ENCODE measurements around the gene NECTIN1.

The NECTIN1 gene

GRCh38 chr11:119745112-119745511 is 16.1 kb upstream of the NECTIN1 start:
- H3K27me3 ChIP-seq (ENCODE audit: control insufficient read depth in 5 of 5, insufficient read depth in 4 of 5, low read length in 5 of 5), result peaks cover 30 to 56% (median 48%) of the 10 kb centered on the region in 5 donors

GRCh38 chr11:119744577-119744976 is 15.6 kb upstream of the NECTIN1 start:
- Histone ChIP-seq H3K9me3 (ENCODE audit: control insufficient read depth in 5 of 5, low read length in 5 of 5) (no peaks in the 10 kb centered on the region), H3K4me1 (ENCODE audit: control insufficient read depth in 5 of 5, insufficient read depth in 5 of 5, low read length in 5 of 5) (peaks cover 0 to 11% (median 5%) of the 10 kb centered on the region in 5 donors), H3K9ac (ENCODE audit: low read length in 5 of 5) (no peak overlapping the region), H3K36me3 (ENCODE audit: control insufficient read depth in 5 of 5, insufficient read depth in 5 of 5, low read length in 5 of 5) (no peaks in the 10 kb centered on the region), H3K27me3 (ENCODE audit: control insufficient read depth in 5 of 5, insufficient read depth in 4 of 5, low read length in 5 of 5) (peaks cover 27 to 55% (median 47%) of the 10 kb centered on the region in 5 donors), H3K27ac (ENCODE audit: low read depth, low read length) (no peak overlapping the region), H3K4me3 (ENCODE audit: low read depth in 1 of 5, low read length in 5 of 5) (no peak overlapping the region)

More at GRCh38 chr11:119745112-119745511, 16.1 kb upstream of the NECTIN1 start:
- H3K4me1 ChIP-seq (ENCODE audit: control insufficient read depth in 5 of 5, insufficient read depth in 5 of 5, low read length in 5 of 5), result peaks cover 0 to 11% (median 5%) of the 10 kb centered on the region in 5 donors
- no peak overlapping the region for H3K4me3 ChIP-seq (ENCODE audit: low read depth in 1 of 5, low read length in 5 of 5)
- H3K9ac ChIP-seq (ENCODE audit: low read length in 5 of 5), result no peak overlapping the region
- H3K36me3 ChIP-seq (ENCODE audit: control insufficient read depth in 5 of 5, insufficient read depth in 5 of 5, low read length in 5 of 5), result no peaks in the 10 kb centered on the region
- H3K9me3 ChIP-seq (ENCODE audit: control insufficient read depth in 5 of 5, low read length in 5 of 5), result no peaks in the 10 kb centered on the region
- H3K27ac ChIP-seq (ENCODE audit: low read depth, low read length), result no peak overlapping the region

- Histone ChIP-seq H3K4me1 (ENCODE audit: control insufficient read depth in 5 of 5, insufficient read depth in 5 of 5, low read length in 5 of 5) (peaks cover 0 to 11% (median 5%) of the 10 kb centered on the region in 5 donors), H3K9ac (ENCODE audit: low read length in 5 of 5) (no peak overlapping the region), H3K9me3 (ENCODE audit: control insufficient read depth in 5 of 5, low read length in 5 of 5) (no peaks in the 10 kb centered on the region), H3K27me3 (ENCODE audit: control insufficient read depth in 5 of 5, insufficient read depth in 4 of 5, low read length in 5 of 5) (peaks cover 27 to 54% (median 43%) of the 10 kb centered on the region in 5 donors), H3K27ac (ENCODE audit: low read depth, low read length) (no peak overlapping the region), H3K36me3 (ENCODE audit: control insufficient read depth in 5 of 5, insufficient read depth in 5 of 5, low read length in 5 of 5) (no peaks in the 10 kb centered on the region), H3K4me3 (ENCODE audit: low read depth in 1 of 5, low read length in 5 of 5) (no peak overlapping the region)
Measured at GRCh38 chr11:119743006-119743405, 14.0 kb upstream of the NECTIN1 start.

- H3K4me3 ChIP-seq (ENCODE audit: low read depth in 1 of 5, low read length in 5 of 5), result peak overlapping the region in 3 of 5 donors; percentile 6 to 32 (median 21)
- no peaks in the 10 kb centered on the region for H3K36me3 ChIP-seq (ENCODE audit: control insufficient read depth in 5 of 5, insufficient read depth in 5 of 5, low read length in 5 of 5)
- H3K9me3 ChIP-seq (ENCODE audit: control insufficient read depth in 5 of 5, low read length in 5 of 5), result no peaks in the 10 kb centered on the region
- peaks cover 27 to 54% (median 46%) of the 10 kb centered on the region in 5 donors for H3K27me3 ChIP-seq (ENCODE audit: control insufficient read depth in 5 of 5, insufficient read depth in 4 of 5, low read length in 5 of 5)
- H3K9ac ChIP-seq (ENCODE audit: low read length in 5 of 5), result no peak overlapping the region
- peaks cover 0 to 11% (median 5%) of the 10 kb centered on the region in 5 donors for H3K4me1 ChIP-seq (ENCODE audit: control insufficient read depth in 5 of 5, insufficient read depth in 5 of 5, low read length in 5 of 5)
- H3K27ac ChIP-seq (ENCODE audit: low read depth, low read length), result no peak overlapping the region
Measured at GRCh38 chr11:119742263-119742861, 13.4 kb upstream of the NECTIN1 start.

- H3K9ac ChIP-seq (ENCODE audit: low read length in 5 of 5), result no peak overlapping the region
- no peaks in the 10 kb centered on the region for H3K36me3 ChIP-seq (ENCODE audit: control insufficient read depth in 5 of 5, insufficient read depth in 5 of 5, low read length in 5 of 5)
- no peak overlapping the region for H3K4me3 ChIP-seq (ENCODE audit: low read depth in 1 of 5, low read length in 5 of 5)
- H3K4me1 ChIP-seq (ENCODE audit: control insufficient read depth in 5 of 5, insufficient read depth in 5 of 5, low read length in 5 of 5), result peaks cover 0 to 11% (median 5%) of the 10 kb centered on the region in 5 donors
- no peaks in the 10 kb centered on the region for H3K9me3 ChIP-seq (ENCODE audit: control insufficient read depth in 5 of 5, low read length in 5 of 5)
- no peak overlapping the region for H3K27ac ChIP-seq (ENCODE audit: low read depth, low read length)
- H3K27me3 ChIP-seq (ENCODE audit: control insufficient read depth in 5 of 5, insufficient read depth in 4 of 5, low read length in 5 of 5), result peaks cover 27 to 51% (median 47%) of the 10 kb centered on the region in 5 donors
Measured at GRCh38 chr11:119741369-119742262, 12.6 kb upstream of the NECTIN1 start.

- Histone ChIP-seq H3K4me3 (ENCODE audit: low read depth in 1 of 5, low read length in 5 of 5) (no peak overlapping the region), H3K27me3 (ENCODE audit: control insufficient read depth in 5 of 5, insufficient read depth in 4 of 5, low read length in 5 of 5) (peaks cover 27 to 51% (median 39%) of the 10 kb centered on the region in 5 donors), H3K9me3 (ENCODE audit: control insufficient read depth in 5 of 5, low read length in 5 of 5) (no peaks in the 10 kb centered on the region), H3K27ac (ENCODE audit: low read depth, low read length) (no peak overlapping the region), H3K36me3 (ENCODE audit: control insufficient read depth in 5 of 5, insufficient read depth in 5 of 5, low read length in 5 of 5) (no peaks in the 10 kb centered on the region), H3K9ac (ENCODE audit: low read length in 5 of 5) (no peak overlapping the region), H3K4me1 (ENCODE audit: control insufficient read depth in 5 of 5, insufficient read depth in 5 of 5, low read length in 5 of 5) (peaks cover 0 to 11% (median 5%) of the 10 kb centered on the region in 5 donors)
Measured at GRCh38 chr11:119739975-119740374, 11.0 kb upstream of the NECTIN1 start.

- no peak overlapping the region for H3K4me3 ChIP-seq (ENCODE audit: low read depth in 1 of 5, low read length in 5 of 5)
- peaks cover 27 to 47% (median 38%) of the 10 kb centered on the region in 5 donors for H3K27me3 ChIP-seq (ENCODE audit: control insufficient read depth in 5 of 5, insufficient read depth in 4 of 5, low read length in 5 of 5)
- peaks cover 0 to 11% (median 5%) of the 10 kb centered on the region in 5 donors for H3K4me1 ChIP-seq (ENCODE audit: control insufficient read depth in 5 of 5, insufficient read depth in 5 of 5, low read length in 5 of 5)
Measured at GRCh38 chr11:119739021-119739703, 10.2 kb upstream of the NECTIN1 start.

GRCh38 chr11:119738059-119738439 is 9.0 kb upstream of the NECTIN1 start:
- Histone ChIP-seq H3K36me3 (ENCODE audit: control insufficient read depth in 5 of 5, insufficient read depth in 5 of 5, low read length in 5 of 5) (no peaks in the 10 kb centered on the region), H3K27me3 (ENCODE audit: control insufficient read depth in 5 of 5, insufficient read depth in 4 of 5, low read length in 5 of 5) (peaks cover 23 to 43% (median 33%) of the 10 kb centered on the region in 5 donors), H3K9me3 (ENCODE audit: control insufficient read depth in 5 of 5, low read length in 5 of 5) (no peaks in the 10 kb centered on the region), H3K27ac (ENCODE audit: low read depth, low read length) (no peak overlapping the region), H3K9ac (ENCODE audit: low read length in 5 of 5) (no peak overlapping the region), H3K4me1 (ENCODE audit: control insufficient read depth in 5 of 5, insufficient read depth in 5 of 5, low read length in 5 of 5) (peaks cover 0 to 11% (median 5%) of the 10 kb centered on the region in 5 donors), H3K4me3 (ENCODE audit: low read depth in 1 of 5, low read length in 5 of 5) (no peak overlapping the region)

More at GRCh38 chr11:119739021-119739703, 10.2 kb upstream of the NECTIN1 start:
- Histone ChIP-seq H3K9ac (ENCODE audit: low read length in 5 of 5) (no peak overlapping the region), H3K27ac (ENCODE audit: low read depth, low read length) (no peak overlapping the region), H3K36me3 (ENCODE audit: control insufficient read depth in 5 of 5, insufficient read depth in 5 of 5, low read length in 5 of 5) (no peaks in the 10 kb centered on the region), H3K9me3 (ENCODE audit: control insufficient read depth in 5 of 5, low read length in 5 of 5) (no peaks in the 10 kb centered on the region)

- Histone ChIP-seq H3K9ac (ENCODE audit: low read length in 5 of 5) (no peak overlapping the region), H3K4me3 (ENCODE audit: low read depth in 1 of 5, low read length in 5 of 5) (no peak overlapping the region), H3K27ac (ENCODE audit: low read depth, low read length) (no peak overlapping the region), H3K27me3 (ENCODE audit: control insufficient read depth in 5 of 5, insufficient read depth in 4 of 5, low read length in 5 of 5) (peaks cover 17 to 37% (median 28%) of the 10 kb centered on the region in 5 donors), H3K36me3 (ENCODE audit: control insufficient read depth in 5 of 5, insufficient read depth in 5 of 5, low read length in 5 of 5) (no peaks in the 10 kb centered on the region), H3K9me3 (ENCODE audit: control insufficient read depth in 5 of 5, low read length in 5 of 5) (no peaks in the 10 kb centered on the region), H3K4me1 (ENCODE audit: control insufficient read depth in 5 of 5, insufficient read depth in 5 of 5, low read length in 5 of 5) (peaks cover 0 to 8% (median 2%) of the 10 kb centered on the region in 5 donors)
Measured at GRCh38 chr11:119737366-119738058, 8.5 kb upstream of the NECTIN1 start.

Measured in subcutaneous abdominal adipose tissue (tissue), 5 donors.